Umbilical cord (tissue), 2 donors: ENCODE results near the gene SCNN1B. TPM values are rescaled to one million over a fixed set of nuclear protein-coding genes. Genes with fewer than 3 reads are reported as not detected.

Experiments used
- DNase-seq: peaks from one replicate; pipeline ENCODE4 v3.0.0-alpha.2; 2015; ENCODE audit warnings: low spot score
- total RNA-seq: library from RNA; depleted of rRNA; stranded (reverse); fragments of >200 nt; gene quantifications from one replicate; pipeline ENCODE4 v1.2.3, GENCODE V29; 2014; ENCODE audit warnings: low replicate concordance; ENCODE audit not compliant: insufficient read depth

Gene SCNN1B
- total RNA-seq, 1 donor from 2014 or later, result 1.2 TPM

GRCh38 chr16:23320693-23321092 is 18.6 kb downstream of the SCNN1B start:
- no peak for DNase-seq

GRCh38 chr16:23321206-23321875 is 19.2 kb downstream of the SCNN1B start:
- no peak for DNase-seq

GRCh38 chr16:23323224-23324030 is 21.3 kb downstream of the SCNN1B start:
- DNase-seq, result no peak

- DNase-seq, result no peak
Measured at GRCh38 chr16:23324727-23325126, 22.6 kb downstream of the SCNN1B start.

GRCh38 chr16:23327836-23328235 is 25.7 kb downstream of the SCNN1B start:
- DNase-seq, result no peak

GRCh38 chr16:23330161-23330560 is 28.1 kb downstream of the SCNN1B start:
- DNase-seq, result no peak

- DNase-seq, result no peak
Measured at GRCh38 chr16:23330583-23331249, 28.6 kb downstream of the SCNN1B start.

GRCh38 chr16:23333034-23333579 is 31.0 kb downstream of the SCNN1B start:
- DNase-seq, result no peak

GRCh38 chr16:23333831-23334456 is 31.8 kb downstream of the SCNN1B start:
- no peak for DNase-seq

GRCh38 chr16:23334457-23334853 is 32.4 kb downstream of the SCNN1B start:
- DNase-seq, result no peak

- DNase-seq, result no peak
Measured at GRCh38 chr16:23334950-23335349, 32.8 kb downstream of the SCNN1B start.

GRCh38 chr16:23337836-23338550 is 35.9 kb downstream of the SCNN1B start:
- DNase-seq, result no peak

- no peak for DNase-seq
Measured at GRCh38 chr16:23339787-23340186, 37.7 kb downstream of the SCNN1B start.

GRCh38 chr16:23342083-23342640 is 40.1 kb downstream of the SCNN1B start:
- no peak for DNase-seq

GRCh38 chr16:23343643-23344612 is 41.8 kb downstream of the SCNN1B start:
- no peak for DNase-seq

- no peak for DNase-seq
Measured at GRCh38 chr16:23345237-23345636, 43.1 kb downstream of the SCNN1B start.

- DNase-seq, result no peak
Measured at GRCh38 chr16:23348579-23349469, 46.7 kb downstream of the SCNN1B start.

- no peak for DNase-seq
Measured at GRCh38 chr16:23351360-23351759, 49.3 kb downstream of the SCNN1B start.

- DNase-seq, result no peak
Measured at GRCh38 chr16:23353440-23353839, 51.3 kb downstream of the SCNN1B start.
